Measurements from ENCODE around the gene SC5D. TPM values are rescaled to one million over a fixed set of nuclear protein-coding genes. Genes with fewer than 3 reads are reported as not detected.

The SC5D gene
- total RNA-seq, 4 donors from 2014 or later, result 7.7 to 56.0 (median 23.1) TPM

GRCh38 chr11:121274332-121274991 lies 18.1 kb upstream of the SC5D start:
- Histone ChIP-seq H3K4me1 (no peaks in the 10 kb centered on the region), H3K9me3 (no peaks in the 10 kb centered on the region), H3K27me3 (no peaks in the 10 kb centered on the region), H3K36me3 (no peaks in the 10 kb centered on the region), H3K4me3 (no peak overlapping the region), H3K27ac (no peak overlapping the region)
- intact Hi-C loops (cut with DNase I; ENCODE audit: low total_unique reads), result no loop called here
- no peak for TF ChIP-seq CTCF (IDR thresholded peaks at IDR 0.05)
- TF ChIP-seq POLR2A (IDR thresholded peaks at IDR 0.05), result no peak
- no peak for DNase-seq

DNA sequence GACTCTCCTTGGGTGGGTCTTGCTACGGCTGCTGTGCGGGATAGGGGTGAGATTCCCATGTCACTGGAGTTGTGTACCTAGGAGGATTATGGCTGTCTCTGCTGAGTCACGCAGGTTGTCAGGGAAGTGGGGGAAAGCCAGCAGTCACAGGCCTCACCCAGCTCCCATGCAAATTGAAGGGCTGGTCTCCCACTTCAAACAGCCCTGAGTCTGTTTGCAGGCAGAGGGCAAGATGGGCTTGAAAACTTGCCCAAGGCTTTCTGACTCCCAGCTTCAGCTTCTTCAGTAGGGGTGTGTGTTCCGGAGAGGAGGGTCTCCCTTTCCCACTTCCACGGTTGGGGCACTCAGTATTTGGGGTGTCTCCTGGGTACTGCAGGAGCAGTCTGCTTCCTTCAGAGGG lies 10.9 kb upstream of the SC5D start:
- H3K4me3 ChIP-seq, result no peak overlapping the region
- no peak for TF ChIP-seq POLR2A (IDR thresholded peaks at IDR 0.05)
- TF ChIP-seq CTCF (IDR thresholded peaks at IDR 0.05), result no peak
- no peak for DNase-seq
- H3K36me3 ChIP-seq, result no peaks in the 10 kb centered on the region
- no peaks in the 10 kb centered on the region for H3K9me3 ChIP-seq
- H3K4me1 ChIP-seq, result no peaks in the 10 kb centered on the region
- no peaks in the 10 kb centered on the region for H3K27me3 ChIP-seq
- H3K27ac ChIP-seq, result no peak overlapping the region
- intact Hi-C loops (cut with DNase I; ENCODE audit: low total_unique reads), result no loop called here

DNA sequence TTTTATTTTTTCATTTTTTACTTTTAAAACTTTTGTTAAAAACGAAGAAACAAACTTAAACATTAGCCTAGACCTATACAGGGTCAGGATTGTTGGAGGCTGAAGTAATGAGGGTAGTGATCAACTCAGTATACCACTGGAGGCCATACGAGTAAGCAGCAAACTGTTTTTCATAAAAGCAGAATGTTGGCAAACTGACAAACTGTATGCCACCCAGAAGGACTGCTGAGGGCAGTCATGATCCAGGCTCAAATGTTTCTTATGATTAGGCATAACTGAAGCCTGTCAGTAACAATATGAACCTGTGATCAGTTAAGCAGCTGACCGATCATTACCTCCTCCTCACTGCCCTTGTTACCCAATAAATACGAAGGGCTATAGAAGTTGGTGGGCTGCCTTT lies 10.2 kb upstream of the SC5D start:
- no peak overlapping the region for H3K4me3 ChIP-seq
- no peak for DNase-seq
- no peak for TF ChIP-seq CTCF (IDR thresholded peaks at IDR 0.05)
- H3K9me3 ChIP-seq, result no peaks in the 10 kb centered on the region
- intact Hi-C loops (cut with DNase I; ENCODE audit: low total_unique reads), result no loop called here
- H3K36me3 ChIP-seq, result no peaks in the 10 kb centered on the region
- H3K4me1 ChIP-seq, result no peaks in the 10 kb centered on the region
- no peak overlapping the region for H3K27ac ChIP-seq
- H3K27me3 ChIP-seq, result no peaks in the 10 kb centered on the region

GRCh38 chr11:121282886-121283502 lies 9.6 kb upstream of the SC5D start:
- H3K27ac ChIP-seq, result no peak overlapping the region
- no peak for DNase-seq
- H3K4me1 ChIP-seq, result no peaks in the 10 kb centered on the region
- H3K27me3 ChIP-seq, result no peaks in the 10 kb centered on the region
- no peaks in the 10 kb centered on the region for H3K9me3 ChIP-seq
- H3K4me3 ChIP-seq, result no peak overlapping the region
- no peaks in the 10 kb centered on the region for H3K36me3 ChIP-seq
- intact Hi-C loops (cut with DNase I; ENCODE audit: low total_unique reads), result no loop called here
- TF ChIP-seq POLR2A (IDR thresholded peaks at IDR 0.05), result no peak
- TF ChIP-seq CTCF (IDR thresholded peaks at IDR 0.05), result no peak

GRCh38 chr11:121291319-121291718 lies 1.3 kb upstream of the SC5D start:
- intact Hi-C loops (cut with DNase I; ENCODE audit: low total_unique reads), result no loop called here
- TF ChIP-seq CTCF (IDR thresholded peaks at IDR 0.05) (no peak), POLR2A (IDR thresholded peaks at IDR 0.05) (no peak)

More at GRCh38 chr11:121291319-121291718, 1.3 kb upstream of the SC5D start:
- DNase-seq, result no peak
- Histone ChIP-seq H3K36me3 (no peaks in the 10 kb centered on the region), H3K4me3 (no peak overlapping the region), H3K9me3 (no peaks in the 10 kb centered on the region), H3K4me1 (peaks cover 6 to 8% of the 10 kb centered on the region in 2 donors), H3K27ac (no peak overlapping the region), H3K27me3 (no peaks in the 10 kb centered on the region)
